Stomach (tissue), 9 donors: ENCODE results near the gene RAB18. TPM values are rescaled to one million over a fixed set of nuclear protein-coding genes. Genes with fewer than 3 reads are reported as not detected.

Experiments used
- DNase-seq, 2 donors: peaks; one replicate each; pipeline versions ENCODE4 v3.0.0 to v3.0.0-alpha.2; 2013 to 2019
- H3K27ac ChIP-seq, 5 donors: fragments of 200-600 bp in 4 of 5; sonication (generic) in 4 of 5; one replicate each; pipeline ENCODE4 v1.5.1; 2013 to 2019; ENCODE audit warnings: mild to moderate bottlenecking in 1 of 5, moderate library complexity in 1 of 5
- H3K27me3 ChIP-seq, 3 donors: fragments of 200-600 bp; sonication (generic); one replicate each; pipeline ENCODE4 v1.5.1; 2017 to 2019; ENCODE audit warnings: mixed run types in 1 of 3
- H3K36me3 ChIP-seq, 4 donors: fragments of 200-600 bp; sonication (generic); 1 replicate in 3 of 4; 2 replicates in 1 of 4; pipeline ENCODE4 v1.5.1; 2016 to 2019
- H3K4me1 ChIP-seq, 4 donors: fragments of 200-600 bp; sonication (generic); one replicate each; pipeline ENCODE4 v1.5.1; 2016 to 2019
- H3K4me3 ChIP-seq, 4 donors: fragments of 200-600 bp; sonication (generic) in 3 of 4; one replicate each; pipeline ENCODE4 v1.5.1; 2016 to 2019; ENCODE audit warnings: mild to moderate bottlenecking in 1 of 4
- H3K9me3 ChIP-seq, 4 donors: fragments of 200-600 bp; sonication (generic); one replicate each; pipeline ENCODE4 v1.5.1; 2016 to 2019
- CTCF ChIP-seq, 7 experiments: fragments of 450-650 bp in 4 of 7; fragments of 200-600 bp in 3 of 7; sonication (generic) in 3 of 7; IDR thresholded peaks; one replicate each; pipeline ENCODE4 v1.5.1; 2016 to 2019; ENCODE audit warnings: antibody characterized with exemption in 7 of 7, control low read depth in 2 of 7, mild to moderate bottlenecking in 1 of 7
- EP300 ChIP-seq: sonication (generic); formaldehyde crosslinking; IDR thresholded peaks from one replicate; pipeline ENCODE4 v1.6.1; 2017; ENCODE audit warnings: antibody characterized with exemption
- POLR2A ChIP-seq, 4 donors: fragments of 450-650 bp; IDR thresholded peaks; one replicate each; pipeline ENCODE4 v1.6.1; 2016; ENCODE audit warnings: antibody characterized with exemption in 4 of 4, control low read depth in 2 of 4, mild to moderate bottlenecking in 1 of 4, moderate library complexity in 1 of 4
- POLR2AphosphoS5 ChIP-seq, 3 donors: sonication (generic); formaldehyde crosslinking; IDR thresholded peaks; one replicate each; pipeline ENCODE4 v1.6.1; 2016; ENCODE audit warnings: antibody characterized with exemption in 3 of 3
- WGBS, 5 donors: extraction: QIAGEN DNeasy Blood & Tissue Kit in 3 of 5; methylation state at CpG; one replicate each; pipeline versions ENCODE4 v1.1.5 to v1.1.7; 2013 to 2018; 5-methylcytosine and 5-hydroxymethylcytosine counted together
- intact Hi-C: fragments of 100-400 bp; cut with DNase I; formaldehyde crosslinking; loops from one replicate; pipeline ENCODE4 v1.15.1; 2023; ENCODE audit warnings: low total_unique reads
- polyA plus RNA-seq, 3 donors: library from polyadenylated mRNA; stranded (reverse); fragments of 200-250 nt; gene quantifications; one replicate each; pipeline ENCODE4 v1.2.3, GENCODE V29; 2013
- total RNA-seq, 5 donors: library from RNA; depleted of rRNA; stranded (reverse); fragments of >200 nt; gene quantifications; one replicate each; pipeline versions ENCODE4 v1.1.0 to v1.2.3, GENCODE V29; 2014 to 2016
- donor health status: healthy with polysubstance abuse.
- donor health status: Bipolar disorder and iron deficiency.
- donor health status: healthy.

Gene RAB18
- total and polyA plus RNA-seq, 8 donors = 4.9 to 111 (median 35.1) TPM

GRCh38 chr10:27542812-27543211 lies 38.7 kb downstream of the RAB18 start:
- Histone ChIP-seq H3K4me3 (no peak overlapping the region), H3K9me3 (no peaks in the 10 kb centered on the region), H3K36me3 (peaks cover 7 to 57% (median 51%) of the 10 kb centered on the region in 4 donors), H3K4me1 (peaks cover 0 to 10% (median 7%) of the 10 kb centered on the region in 4 donors), H3K27ac (no peak overlapping the region), H3K27me3 (no peaks in the 10 kb centered on the region)
- intact Hi-C loops = no loop called here
- DNase-seq = no peak
- 81 to 89% (median 83%) methylated on average over 2 of the region's 2 CpGs for WGBS, 5 donors
- TF ChIP-seq EP300 = no peak
- no peak for TF ChIP-seq POLR2A (IDR thresholded peaks at IDR 0.05)
- TF ChIP-seq POLR2AphosphoS5 (IDR thresholded peaks at IDR 0.05) = no peak
- TF ChIP-seq CTCF (IDR thresholded peaks at IDR 0.05) = no peak

GRCh38 chr10:27547047-27547446 lies 42.9 kb downstream of the RAB18 start:
- Histone ChIP-seq H3K4me3 (no peak overlapping the region), H3K9me3 (no peaks in the 10 kb centered on the region), H3K27ac (no peak overlapping the region), H3K27me3 (no peaks in the 10 kb centered on the region), H3K4me1 (peaks cover 0 to 2% (median 2%) of the 10 kb centered on the region in 4 donors), H3K36me3 (peaks cover 3 to 31% (median 27%) of the 10 kb centered on the region in 4 donors)
- TF ChIP-seq EP300 = no peak
- no peak for TF ChIP-seq POLR2AphosphoS5 (IDR thresholded peaks at IDR 0.05)
- TF ChIP-seq CTCF (IDR thresholded peaks at IDR 0.05) = no peak
- no peak for TF ChIP-seq POLR2A (IDR thresholded peaks at IDR 0.05)
- 88 to 93% (median 92%) methylated on average over 2 of the region's 2 CpGs for WGBS, 5 donors
- intact Hi-C loops = no loop called here
- DNase-seq = no peak

- DNase-seq = peak in 1 of 2 donors; percentile 21
These were observed 43.4 kb downstream of the RAB18 start for GRCh38 chr10:27547482-27547881.

GRCh38 chr10:27550823-27551222 lies 46.7 kb downstream of the RAB18 start:
- no peaks in the 10 kb centered on the region for H3K4me1 ChIP-seq
- no peak for DNase-seq
- TF ChIP-seq CTCF (IDR thresholded peaks at IDR 0.05) (no peak), POLR2A (IDR thresholded peaks at IDR 0.05) (no peak), POLR2AphosphoS5 (IDR thresholded peaks at IDR 0.05) (no peak)
- intact Hi-C loops = loop anchor here (10.0 kb wide), 1 partner anchor 104 kb away; no protein-coding TSS in a partner anchor
- H3K27me3 ChIP-seq = no peaks in the 10 kb centered on the region
- no peaks in the 10 kb centered on the region for H3K9me3 ChIP-seq
- no peak overlapping the region for H3K4me3 ChIP-seq
- peaks cover 0 to 7% (median 3%) of the 10 kb centered on the region in 4 donors for H3K36me3 ChIP-seq
- 75 to 92% (median 83%) methylated on average over 6 of the region's 6 CpGs for WGBS, 5 donors
- H3K27ac ChIP-seq = no peak overlapping the region

More at GRCh38 chr10:27547482-27547881, 43.4 kb downstream of the RAB18 start:
- Histone ChIP-seq H3K4me3 (no peak overlapping the region), H3K4me1 (no peaks in the 10 kb centered on the region), H3K27me3 (no peaks in the 10 kb centered on the region), H3K36me3 (peaks cover 3 to 26% (median 23%) of the 10 kb centered on the region in 4 donors), H3K9me3 (no peaks in the 10 kb centered on the region), H3K27ac (no peak overlapping the region)
- WGBS, 5 donors = 85 to 94% (median 90%) methylated on average over 3 of the region's 3 CpGs
- TF ChIP-seq POLR2AphosphoS5 (IDR thresholded peaks at IDR 0.05) (no peak), POLR2A (IDR thresholded peaks at IDR 0.05) (no peak), CTCF (IDR thresholded peaks at IDR 0.05) (no peak), EP300 (no peak)
- intact Hi-C loops = no loop called here
